Keratinocyte (primary cell): ENCODE measurements around the gene SCAND1. TPM values are rescaled to one million over a fixed set of nuclear protein-coding genes. Genes with fewer than 3 reads are reported as not detected.
"Not testable (repeated sequence)": the region's sequence is repeated elsewhere in the genome, so short reads cannot be mapped to it uniquely, and the experiment has no call there.

Source experiments
- DNase-seq: peaks from one replicate; pipeline ENCODE4 v3.0.0-alpha.2; 2011; ENCODE audit warnings: low read depth, missing footprints, low spot score
- FAIRE-seq: peaks from 2 replicates; lab custom pipeline; 2011; peaks lifted over from hg19 to GRCh38; lab: Jason Lieb, UNC
- H2AFZ ChIP-seq: 2 replicates; pipeline ENCODE4 v1.6.0; 2012; ENCODE audit warnings: low read length, control low read depth, inconsistent platforms; ENCODE audit not compliant: control insufficient read depth
- H3K27ac ChIP-seq: 2 replicates; pipeline ENCODE4 v1.5.1; 2011; ENCODE audit warnings: low read length; ENCODE audit not compliant: control insufficient read depth, insufficient read depth
- H3K27me3 ChIP-seq: 3 replicates; pipeline ENCODE4 v1.6.0; 2011; ENCODE audit warnings: low read length; ENCODE audit not compliant: control insufficient read depth, insufficient read depth; ENCODE audit errors: extremely low read depth
- H3K36me3 ChIP-seq, 2 experiments: 2 replicates in 1 of 2; 3 replicates in 1 of 2; pipeline ENCODE4 v1.5.1; 2011; ENCODE audit warnings: low read length in 2 of 2, mild to moderate bottlenecking in 1 of 2; ENCODE audit not compliant: control insufficient read depth in 2 of 2, insufficient read depth in 2 of 2; ENCODE audit errors: extremely low read depth in 1 of 2
- H3K4me1 ChIP-seq: 3 replicates; pipeline ENCODE4 v1.5.1; 2011; ENCODE audit warnings: low read length; ENCODE audit not compliant: control insufficient read depth, insufficient read depth; ENCODE audit errors: extremely low read depth
- H3K4me2 ChIP-seq: 3 replicates; pipeline ENCODE4 v1.6.0; 2011; ENCODE audit warnings: low read depth, low read length; ENCODE audit not compliant: control insufficient read depth, insufficient read depth; ENCODE audit errors: extremely low read depth
- H3K4me3 ChIP-seq, 3 experiments: fragments of 200-600 bp in 1 of 3; sonication (generic) in 1 of 3; 2 replicates in 2 of 3; 3 replicates in 1 of 3; pipeline ENCODE4 v1.5.1; 2011 to 2016; ENCODE audit warnings: low read length in 3 of 3, mild to moderate bottlenecking in 3 of 3, control low read depth in 2 of 3, inconsistent platforms in 1 of 3, low read depth in 1 of 3, mixed read lengths in 1 of 3, mixed run types in 1 of 3, moderate library complexity in 1 of 3; ENCODE audit not compliant: control insufficient read depth in 2 of 3, insufficient read depth in 2 of 3; ENCODE audit errors: extremely low read depth in 1 of 3
- H3K79me2 ChIP-seq: 2 replicates; pipeline ENCODE4 v1.6.0; 2012; ENCODE audit warnings: low read length; ENCODE audit not compliant: control insufficient read depth, insufficient read depth
- H3K9ac ChIP-seq: 3 replicates; pipeline ENCODE4 v1.6.0; 2011; ENCODE audit warnings: low read length; ENCODE audit not compliant: control insufficient read depth, insufficient read depth; ENCODE audit errors: extremely low read depth
- H3K9me1 ChIP-seq: 3 replicates; pipeline ENCODE4 v1.6.0; 2011; ENCODE audit warnings: low read length; ENCODE audit not compliant: control insufficient read depth, insufficient read depth; ENCODE audit errors: extremely low read depth
- H3K9me3 ChIP-seq: 2 replicates; pipeline ENCODE4 v1.5.1; 2012; ENCODE audit warnings: low read depth, low read length; ENCODE audit not compliant: control insufficient read depth
- H4K20me1 ChIP-seq: 3 replicates; pipeline ENCODE4 v1.6.0; 2011; ENCODE audit warnings: low read length; ENCODE audit not compliant: control insufficient read depth, insufficient read depth; ENCODE audit errors: extremely low read depth
- EZH2 ChIP-seq: IDR thresholded peaks from one replicate; pipeline ENCODE4 v1.6.1; 2012; ENCODE audit warnings: inconsistent platforms, mild to moderate bottlenecking, low read length, moderate library complexity
- dilution Hi-C: fragments of 300-500 bp; cut with MboI; formaldehyde crosslinking; loops from one replicate; pipeline ENCODE4 v1.7.0; 2020; ENCODE audit warnings: low sequenced_read_pairs; ENCODE audit not compliant: extremely low pct_ligation_motif_present
- polyA plus RNA-seq, 5 experiments: library from polyadenylated mRNA; depleted of rRNA in 3 of 5; stranded (reverse) in 3 of 5; stranded (forward) in 1 of 5; unstranded in 1 of 5; fragments of >200 nt; gene quantifications; 1 replicate in 1 of 5; 2 replicates in 3 of 5; 3 replicates in 1 of 5; pipeline versions ENCODE4 v1.2.1 to v1.2.3, GENCODE V29; 2011 to 2012; ENCODE audit warnings: missing spikeins in 2 of 5, low read depth in 1 of 5, low replicate concordance in 1 of 5
- TF ChIP-seq, protein P1 (sequence below), 3 experiments: IDR thresholded peaks in 1 of 3; conservative IDR thresholded peaks in 1 of 3; optimal IDR thresholded peaks in 1 of 3; 2 replicates in 2 of 3; 3 replicates in 1 of 3; pipeline versions ENCODE3 to v1.5.1; 2011; ENCODE audit warnings: low read length in 3 of 3, mild to moderate bottlenecking in 3 of 3, moderate library complexity in 2 of 3, control low read depth in 1 of 3, inconsistent platforms in 1 of 3; ENCODE audit not compliant: insufficient read depth in 2 of 3; ENCODE audit errors: extremely low read depth in 1 of 3

SCAND1 gene
- polyA plus RNA-seq, 1 donor (not counting 4 experiments of a cell fraction or from before 2014, with no cell fraction given): 5.8 TPM

DNA sequence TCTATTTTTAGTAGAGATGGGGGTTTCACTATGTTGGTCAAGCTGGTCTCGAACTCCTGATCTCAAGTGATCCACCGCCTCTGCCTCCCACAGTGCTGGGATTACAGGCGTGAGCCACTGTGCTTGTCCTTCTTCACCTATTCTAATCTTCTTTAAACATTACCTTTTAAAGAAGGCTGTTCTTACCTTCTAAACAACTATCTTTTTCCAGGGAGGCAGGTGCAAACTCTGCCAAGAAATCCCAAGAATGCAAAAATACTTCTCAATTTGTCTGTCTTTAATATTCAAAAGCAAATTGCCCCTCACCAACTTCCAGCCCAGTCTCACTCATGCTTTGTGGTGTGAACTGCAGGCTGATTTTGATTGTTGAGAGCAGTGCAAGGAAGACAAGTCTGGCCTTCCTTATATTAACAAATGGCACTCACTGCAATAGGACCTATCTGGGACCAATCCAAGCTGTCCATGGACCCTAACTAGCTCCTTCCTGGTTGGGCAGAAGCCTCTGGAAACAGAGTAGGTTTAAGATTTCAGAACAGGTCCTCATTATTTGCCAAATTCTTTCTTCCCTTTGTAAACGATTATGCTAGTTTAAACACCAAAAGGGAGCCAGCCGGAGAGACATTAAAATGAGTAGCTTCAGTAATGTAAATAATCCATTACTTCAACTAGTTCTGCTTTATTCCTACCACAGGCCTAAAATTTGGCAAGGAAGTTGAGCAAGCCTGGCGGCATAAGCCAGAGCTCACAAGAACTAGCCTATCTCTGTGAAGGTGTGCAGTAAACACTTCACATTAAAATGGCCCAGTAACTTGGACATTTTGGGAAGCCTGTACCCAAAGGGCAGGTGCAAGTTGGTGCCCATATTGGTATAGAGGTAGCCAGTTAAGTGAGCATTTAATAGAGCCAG lies 1.6 kb downstream of the SCAND1 start:
- Histone ChIP-seq H3K4me1 (peaks cover 11% of the 10 kb centered on the region), H4K20me1 (no peaks in the 10 kb centered on the region), H3K27ac (peak overlapping the region; percentile 95), H3K9ac (peak overlapping the region; percentile 98), H3K9me3 (no peaks in the 10 kb centered on the region), H3K9me1 (no peaks in the 10 kb centered on the region), H3K36me3 (peaks cover 2 to 3% of the 10 kb centered on the region in 2 experiments), H3K27me3 (no peaks in the 10 kb centered on the region), H2AFZ (no peak overlapping the region), H3K4me2 (peak overlapping the region; percentile 95), H3K4me3 (peak overlapping the region; percentile 79 to 90 (median 86)), H3K79me2 (peaks cover 22% of the 10 kb centered on the region)
- DNase-seq (no peak), FAIRE-seq (peak; percentile 48)
- TF ChIP-seq, protein P1, sequence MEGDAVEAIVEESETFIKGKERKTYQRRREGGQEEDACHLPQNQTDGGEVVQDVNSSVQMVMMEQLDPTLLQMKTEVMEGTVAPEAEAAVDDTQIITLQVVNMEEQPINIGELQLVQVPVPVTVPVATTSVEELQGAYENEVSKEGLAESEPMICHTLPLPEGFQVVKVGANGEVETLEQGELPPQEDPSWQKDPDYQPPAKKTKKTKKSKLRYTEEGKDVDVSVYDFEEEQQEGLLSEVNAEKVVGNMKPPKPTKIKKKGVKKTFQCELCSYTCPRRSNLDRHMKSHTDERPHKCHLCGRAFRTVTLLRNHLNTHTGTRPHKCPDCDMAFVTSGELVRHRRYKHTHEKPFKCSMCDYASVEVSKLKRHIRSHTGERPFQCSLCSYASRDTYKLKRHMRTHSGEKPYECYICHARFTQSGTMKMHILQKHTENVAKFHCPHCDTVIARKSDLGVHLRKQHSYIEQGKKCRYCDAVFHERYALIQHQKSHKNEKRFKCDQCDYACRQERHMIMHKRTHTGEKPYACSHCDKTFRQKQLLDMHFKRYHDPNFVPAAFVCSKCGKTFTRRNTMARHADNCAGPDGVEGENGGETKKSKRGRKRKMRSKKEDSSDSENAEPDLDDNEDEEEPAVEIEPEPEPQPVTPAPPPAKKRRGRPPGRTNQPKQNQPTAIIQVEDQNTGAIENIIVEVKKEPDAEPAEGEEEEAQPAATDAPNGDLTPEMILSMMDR (optimal IDR thresholded peaks at IDR 0.05 in 1 of 3, IDR thresholded peaks at IDR 0.05 in 1 of 3, conservative IDR thresholded peaks at IDR 0.05 in 1 of 3; ENCODE audit: extremely low read depth in 1 of 3, insufficient read depth in 2 of 3, low read length in 3 of 3): no peak
- no peak for TF ChIP-seq EZH2
- dilution Hi-C loops: no loop called here

DNA sequence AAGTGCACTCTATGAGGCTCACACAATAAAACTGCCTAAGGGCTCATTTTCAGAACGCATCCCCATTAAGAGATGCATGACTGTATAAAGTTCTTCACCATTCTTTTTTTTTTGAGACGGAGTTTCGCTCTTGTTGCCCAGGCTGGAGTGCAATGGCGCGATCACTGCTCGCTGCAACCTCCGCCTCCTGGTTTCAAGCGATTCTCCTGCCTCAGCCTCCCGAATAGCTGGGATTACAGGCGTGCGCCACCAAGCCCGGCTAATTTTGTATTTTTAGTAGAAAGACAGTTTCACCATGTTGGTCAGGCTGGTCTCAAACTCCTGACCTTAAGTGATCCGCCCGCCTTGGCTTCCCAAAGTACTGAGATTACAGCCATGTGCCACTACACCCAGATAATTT lies 2.2 kb downstream of the SCAND1 start:
- H3K9ac ChIP-seq, H4K20me1 ChIP-seq, dilution Hi-C loops, H3K9me3 ChIP-seq, H3K27me3 ChIP-seq, H3K9me1 ChIP-seq, DNase-seq, FAIRE-seq, H3K4me3 ChIP-seq, H2AFZ ChIP-seq, H3K36me3 ChIP-seq, H3K27ac ChIP-seq: not testable (repeated sequence)
- peaks cover 11% of the 10 kb centered on the region for H3K4me1 ChIP-seq
- H3K79me2 ChIP-seq: peaks cover 22% of the 10 kb centered on the region
- H3K4me2 ChIP-seq: peak overlapping the region; percentile 95
